ENCODE results near the gene L3MBTL2.

DNA sequence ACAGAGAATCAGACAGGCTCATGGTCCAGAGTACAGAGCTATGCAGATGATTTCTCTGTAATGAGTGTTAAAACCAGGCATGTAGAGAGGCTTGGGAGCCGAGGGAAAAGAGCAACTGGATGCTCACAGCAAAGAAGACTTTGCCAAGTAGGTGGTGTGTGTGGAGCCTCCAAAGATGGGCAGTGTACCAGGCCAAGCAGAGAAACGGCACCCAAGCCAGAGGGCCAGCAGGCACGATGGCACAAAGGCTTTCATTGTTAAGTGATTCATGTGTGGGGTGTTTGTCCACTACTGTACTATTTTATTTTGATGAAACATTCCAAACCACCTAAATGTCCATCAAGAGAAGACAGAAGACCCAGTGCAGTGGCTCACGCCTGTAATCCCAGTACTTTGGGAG, 69.7 kb downstream of the L3MBTL2 start:
- TF ChIP-seq, protein P1, sequence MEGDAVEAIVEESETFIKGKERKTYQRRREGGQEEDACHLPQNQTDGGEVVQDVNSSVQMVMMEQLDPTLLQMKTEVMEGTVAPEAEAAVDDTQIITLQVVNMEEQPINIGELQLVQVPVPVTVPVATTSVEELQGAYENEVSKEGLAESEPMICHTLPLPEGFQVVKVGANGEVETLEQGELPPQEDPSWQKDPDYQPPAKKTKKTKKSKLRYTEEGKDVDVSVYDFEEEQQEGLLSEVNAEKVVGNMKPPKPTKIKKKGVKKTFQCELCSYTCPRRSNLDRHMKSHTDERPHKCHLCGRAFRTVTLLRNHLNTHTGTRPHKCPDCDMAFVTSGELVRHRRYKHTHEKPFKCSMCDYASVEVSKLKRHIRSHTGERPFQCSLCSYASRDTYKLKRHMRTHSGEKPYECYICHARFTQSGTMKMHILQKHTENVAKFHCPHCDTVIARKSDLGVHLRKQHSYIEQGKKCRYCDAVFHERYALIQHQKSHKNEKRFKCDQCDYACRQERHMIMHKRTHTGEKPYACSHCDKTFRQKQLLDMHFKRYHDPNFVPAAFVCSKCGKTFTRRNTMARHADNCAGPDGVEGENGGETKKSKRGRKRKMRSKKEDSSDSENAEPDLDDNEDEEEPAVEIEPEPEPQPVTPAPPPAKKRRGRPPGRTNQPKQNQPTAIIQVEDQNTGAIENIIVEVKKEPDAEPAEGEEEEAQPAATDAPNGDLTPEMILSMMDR (IDR thresholded peaks at IDR 0.05): no peak
- TF ChIP-seq POLR2A (IDR thresholded peaks at IDR 0.05): no peak

All from uterus (tissue), 2 donors.